Activated T-cell treated with anti-CD3 and anti-CD28 coated beads, Interleukin-2, amount 50 U/mL, for 72 hours (primary cell): ENCODE measurements around the gene ITGB1BP1. TPM values are rescaled to one million over a fixed set of nuclear protein-coding genes. Genes with fewer than 3 reads are reported as not detected.
A peak's percentile ranks its signal among the peaks of the same experiment; 100 is the strongest.

ENCODE experiments used
- ATAC-seq, 2 donors: fragments of 150-1000 bp; cut with Tn5 transposase; replicated peaks in 1 of 2; 2 replicates each; pipeline ENCODE4 v1.10.0; 2021; ENCODE audit warnings: moderate library complexity in 2 of 2, mild to moderate bottlenecking in 1 of 2
- DNase-seq, 2 donors: peaks; one replicate each; pipeline ENCODE4 v3.0.0; 2021 to 2022; ENCODE audit warnings: mixed read lengths in 1 of 2
- H3K27ac Mint-ChIP-seq: one replicate; pipeline ENCODE4 v1.8.0; 2022; ENCODE audit warnings: mild to moderate bottlenecking, moderate library complexity, mixed read lengths
- H3K27me3 Mint-ChIP-seq: one replicate; pipeline ENCODE4 v1.8.0; 2022; ENCODE audit warnings: low read depth, mixed read lengths
- H3K36me3 Mint-ChIP-seq, 2 donors: one replicate each; pipeline ENCODE4 v1.8.0; 2022; ENCODE audit warnings: mixed read lengths in 2 of 2, mild to moderate bottlenecking in 1 of 2; ENCODE audit not compliant: insufficient read depth in 2 of 2
- H3K4me1 Mint-ChIP-seq: one replicate; pipeline ENCODE4 v1.8.0; 2022; ENCODE audit warnings: low read depth, mixed read lengths
- H3K4me3 Mint-ChIP-seq, 2 donors: one replicate each; pipeline ENCODE4 v1.8.0; 2022; ENCODE audit warnings: mild to moderate bottlenecking in 2 of 2, mixed read lengths in 2 of 2, moderate library complexity in 2 of 2
- H3K9me3 Mint-ChIP-seq, 2 donors: one replicate each; pipeline ENCODE4 v1.8.0; 2022; ENCODE audit warnings: mixed read lengths in 2 of 2
- total RNA-seq, 2 donors: library from RNA; stranded (reverse); gene quantifications; one replicate each; pipeline ENCODE4 v1.2.3, GENCODE V29; 2022

The ITGB1BP1 gene
- total RNA-seq, 2 donors from 2014 or later, result 79.5 to 132 TPM

DNA sequence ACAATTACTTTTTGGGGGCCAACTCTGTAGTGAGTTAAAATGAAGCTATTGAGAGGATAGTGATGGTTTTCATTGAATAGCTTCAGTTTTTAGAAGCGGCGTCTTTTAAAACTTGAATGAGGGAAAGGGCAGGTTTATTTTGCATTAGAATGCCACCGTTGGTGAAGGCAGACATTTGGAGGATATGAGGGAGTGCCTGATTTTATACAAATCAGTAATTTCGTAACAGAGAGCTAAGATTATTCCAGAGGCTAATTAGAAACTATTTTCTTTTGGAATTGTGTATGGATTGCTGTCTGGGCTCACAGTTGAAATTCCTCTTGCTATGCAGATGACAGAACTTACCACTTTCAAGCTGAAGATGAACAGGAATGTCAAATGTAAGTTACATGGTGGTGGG is 67.6 kb downstream of the ITGB1BP1 start:
- ATAC-seq, result no peak
- H3K4me3 Mint-ChIP-seq, result peak overlapping the region in 1 of 2 donors; percentile 21
- no peaks in the 10 kb centered on the region for H3K36me3 Mint-ChIP-seq
- no peak for DNase-seq
- no peak overlapping the region for H3K27ac Mint-ChIP-seq
- no peaks in the 10 kb centered on the region for H3K9me3 Mint-ChIP-seq
- peaks cover 25% of the 10 kb centered on the region for H3K27me3 Mint-ChIP-seq
- H3K4me1 Mint-ChIP-seq, result no peaks in the 10 kb centered on the region

- no peak overlapping the region for H3K27ac Mint-ChIP-seq
- H3K4me3 Mint-ChIP-seq, result no peak overlapping the region
- H3K27me3 Mint-ChIP-seq, result peaks cover 27% of the 10 kb centered on the region
- DNase-seq (no peak), ATAC-seq (no peak)
- H3K9me3 Mint-ChIP-seq, result no peaks in the 10 kb centered on the region
- no peaks in the 10 kb centered on the region for H3K4me1 Mint-ChIP-seq
- H3K36me3 Mint-ChIP-seq, result no peaks in the 10 kb centered on the region
These were observed 68.1 kb downstream of the ITGB1BP1 start for GRCh38 chr2:9355270-9355669.

DNA sequence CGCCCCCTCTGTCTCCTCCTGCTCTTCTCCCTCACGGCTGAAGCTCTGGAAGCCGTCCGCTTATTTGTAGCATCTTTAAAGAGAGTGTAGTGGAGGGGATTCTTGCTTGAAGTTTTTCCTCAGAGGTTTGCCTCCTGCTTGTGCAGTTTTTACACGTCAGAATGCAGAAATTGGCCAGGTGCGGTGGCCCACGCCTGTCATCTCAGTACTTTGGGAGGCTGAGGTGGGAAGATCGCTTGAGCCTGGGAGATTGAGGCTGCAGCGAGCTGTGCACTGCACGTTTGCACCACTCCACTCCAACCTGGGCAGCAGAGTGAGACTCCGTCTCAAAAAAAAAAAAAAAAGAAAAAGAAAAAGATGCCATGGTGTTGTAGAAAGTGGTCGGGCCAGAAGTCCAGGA is 69.0 kb downstream of the ITGB1BP1 start:
- H3K36me3 Mint-ChIP-seq, result no peaks in the 10 kb centered on the region
- no peaks in the 10 kb centered on the region for H3K4me1 Mint-ChIP-seq
- no peak overlapping the region for H3K4me3 Mint-ChIP-seq
- no peak for ATAC-seq
- DNase-seq, result no peak
- peaks cover 34% of the 10 kb centered on the region for H3K27me3 Mint-ChIP-seq
- H3K9me3 Mint-ChIP-seq, result no peaks in the 10 kb centered on the region
- H3K27ac Mint-ChIP-seq, result no peak overlapping the region

Other genes with a start within 250 kb of the ITGB1BP1 start
- gene ASAP2, start 216.7 kb downstream of the ITGB1BP1 start, total RNA-seq, result under 1 TPM; 0.10 to 0.42 TPM
- 10 to 100 TPM; 62.3 to 75.0 TPM for gene CPSF3, start 126 bp upstream of the ITGB1BP1 start, total RNA-seq
- 10 to 100 TPM; 70.4 to 75.9 TPM for gene IAH1, start 51.0 kb upstream of the ITGB1BP1 start, total RNA-seq
- gene ADAM17, start 132.3 kb upstream of the ITGB1BP1 start, total RNA-seq, result 10 to 100 TPM; 22.9 to 30.1 TPM
- gene YWHAQ, start 207.5 kb upstream of the ITGB1BP1 start, total RNA-seq, result 100 to 1,000 TPM; 207 to 251 TPM